CD4-positive, alpha-beta T cell treated with Interleukin-6 for 4 hours (primary cell): ENCODE results near the gene CFAP43.
A peak's percentile ranks its signal among the peaks of the same experiment; 100 is the strongest.
"Not testable (repeated sequence)": the region's sequence is repeated elsewhere in the genome, so short reads cannot be mapped to it uniquely, and the experiment has no call there.

Experiments
- DNase-seq: peaks from one replicate; pipeline ENCODE4 v3.0.0-alpha.2; 2020; ENCODE audit warnings: mixed read lengths

Gene CFAP43

DNA sequence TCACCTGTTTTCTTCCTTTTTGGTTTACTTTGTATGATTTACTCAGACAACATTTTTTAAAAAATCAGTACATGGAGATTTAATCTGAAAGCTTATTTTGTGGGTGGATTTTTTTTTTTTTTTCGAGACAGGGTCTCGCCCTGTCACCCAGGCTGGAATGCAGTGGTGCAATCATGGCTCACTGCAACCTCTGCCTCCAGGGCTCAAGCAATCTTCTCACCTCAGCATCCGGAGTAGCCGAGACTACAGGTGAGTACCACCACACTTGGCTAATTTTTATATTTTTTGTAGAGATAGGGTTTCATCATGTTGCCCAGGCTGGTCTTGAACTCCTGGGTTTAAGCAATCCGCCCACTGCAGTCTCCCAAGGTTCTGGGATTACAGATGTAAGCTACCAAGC lies 25.1 kb upstream of the CFAP43 start:
- DNase-seq, result no peak

DNA sequence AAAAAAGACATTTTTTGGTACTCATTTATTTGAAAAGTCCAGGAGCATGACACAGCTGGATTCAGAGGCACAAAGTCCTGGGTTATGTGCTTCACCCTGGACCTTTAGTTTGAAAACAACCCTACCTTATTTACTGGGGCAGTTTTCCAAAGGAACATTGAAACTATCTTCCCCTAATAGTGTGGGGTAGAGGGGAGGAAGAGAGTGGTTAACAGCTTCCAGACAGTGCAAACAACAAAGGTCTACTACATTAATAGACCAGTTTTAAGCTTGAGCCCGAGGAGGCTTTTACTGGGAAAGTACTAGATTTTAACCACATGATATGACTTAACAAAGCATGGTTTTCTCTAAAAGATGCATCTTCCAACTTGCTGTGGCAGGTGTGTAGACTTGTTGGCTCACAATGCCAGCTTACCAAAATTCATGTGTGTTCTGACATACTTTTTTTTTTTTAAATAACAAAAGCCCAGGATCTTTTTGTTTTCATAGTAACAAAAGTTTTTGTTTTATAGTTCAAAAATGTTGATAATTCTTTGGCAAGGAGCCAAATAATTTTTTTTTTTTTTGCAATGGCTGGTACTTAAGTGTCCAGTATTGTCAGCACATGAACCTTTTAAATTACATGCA lies 24.3 kb upstream of the CFAP43 start:
- peak; percentile 14 for DNase-seq

DNA sequence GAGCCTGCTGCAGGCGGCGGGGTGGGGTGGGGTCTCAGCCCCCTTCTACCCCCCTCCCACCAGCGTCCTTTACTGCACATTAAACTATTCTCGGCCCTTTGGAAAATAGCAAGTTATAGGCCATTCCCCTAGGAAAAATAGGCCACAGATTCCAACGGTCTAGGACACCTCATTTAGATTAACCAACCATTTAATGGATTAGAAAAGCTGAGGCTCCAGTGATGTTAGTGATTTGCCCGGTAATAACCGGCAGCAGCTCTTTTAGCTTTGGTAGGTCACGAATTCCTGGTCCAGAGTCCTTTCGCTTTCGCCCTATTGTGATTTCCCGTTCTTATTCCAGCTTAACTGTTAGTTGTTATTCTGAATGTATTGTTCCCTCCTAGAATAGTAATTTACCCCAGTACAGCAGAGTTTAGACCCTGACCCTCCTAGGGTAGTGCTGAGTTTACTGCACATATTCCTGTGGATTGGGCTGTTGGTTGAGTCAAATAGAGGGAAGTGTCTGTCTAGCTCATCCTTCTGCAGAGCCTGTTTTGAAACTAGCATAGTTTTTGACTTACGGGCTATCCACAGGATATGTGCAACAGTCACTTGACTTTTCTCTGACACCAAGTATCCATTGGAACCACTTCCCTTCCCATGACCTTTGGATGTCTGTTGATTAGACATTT lies 23.3 kb upstream of the CFAP43 start:
- DNase-seq, result peak; percentile 16

DNA sequence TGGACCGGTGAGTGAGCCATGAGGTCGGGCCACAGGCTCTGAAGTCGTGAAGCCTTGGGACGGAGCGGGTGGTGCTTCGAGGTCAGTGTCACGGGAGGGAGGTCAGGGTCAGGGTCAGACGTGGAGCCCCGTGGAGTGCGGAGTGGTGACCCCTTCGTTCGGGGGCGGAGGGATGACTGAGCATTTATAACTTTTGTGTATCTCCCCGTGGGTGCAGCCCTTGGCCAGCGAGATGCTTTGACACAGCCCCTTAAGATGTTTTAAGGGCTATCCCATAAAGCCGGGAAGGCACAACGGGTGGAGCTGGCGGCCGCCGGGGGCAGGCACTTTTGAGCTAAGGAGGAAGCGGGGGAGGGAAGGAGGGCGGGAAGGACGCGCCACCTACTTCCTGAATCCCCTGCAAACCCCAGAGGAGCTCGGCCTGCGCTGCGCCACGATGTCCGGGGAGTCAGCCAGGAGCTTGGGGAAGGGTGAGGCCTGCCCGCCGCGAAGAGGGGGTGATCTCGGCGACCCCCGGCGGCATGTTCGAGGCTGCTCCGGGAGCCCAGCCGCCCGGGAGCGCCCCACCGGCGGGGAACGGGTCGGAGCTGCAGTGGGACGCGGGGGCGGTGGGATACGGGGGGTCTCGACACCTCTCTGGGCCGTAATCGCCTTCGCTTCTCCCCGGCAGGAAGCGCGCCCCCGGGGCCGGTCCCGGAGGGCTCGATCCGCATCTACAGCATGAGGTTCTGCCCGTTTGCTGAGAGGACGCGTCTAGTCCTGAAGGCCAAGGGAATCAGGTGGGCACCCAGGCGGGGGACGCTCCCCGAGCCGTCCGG lies 22.5 kb upstream of the CFAP43 start, which contains the start of gene GSTO1:
GSTO1 (plus strand) TSS at position 400 of the 818 bp plus-strand sequence; CDS start at position 437, 37 bp downstream.
- peak; percentile 69 for DNase-seq

DNA sequence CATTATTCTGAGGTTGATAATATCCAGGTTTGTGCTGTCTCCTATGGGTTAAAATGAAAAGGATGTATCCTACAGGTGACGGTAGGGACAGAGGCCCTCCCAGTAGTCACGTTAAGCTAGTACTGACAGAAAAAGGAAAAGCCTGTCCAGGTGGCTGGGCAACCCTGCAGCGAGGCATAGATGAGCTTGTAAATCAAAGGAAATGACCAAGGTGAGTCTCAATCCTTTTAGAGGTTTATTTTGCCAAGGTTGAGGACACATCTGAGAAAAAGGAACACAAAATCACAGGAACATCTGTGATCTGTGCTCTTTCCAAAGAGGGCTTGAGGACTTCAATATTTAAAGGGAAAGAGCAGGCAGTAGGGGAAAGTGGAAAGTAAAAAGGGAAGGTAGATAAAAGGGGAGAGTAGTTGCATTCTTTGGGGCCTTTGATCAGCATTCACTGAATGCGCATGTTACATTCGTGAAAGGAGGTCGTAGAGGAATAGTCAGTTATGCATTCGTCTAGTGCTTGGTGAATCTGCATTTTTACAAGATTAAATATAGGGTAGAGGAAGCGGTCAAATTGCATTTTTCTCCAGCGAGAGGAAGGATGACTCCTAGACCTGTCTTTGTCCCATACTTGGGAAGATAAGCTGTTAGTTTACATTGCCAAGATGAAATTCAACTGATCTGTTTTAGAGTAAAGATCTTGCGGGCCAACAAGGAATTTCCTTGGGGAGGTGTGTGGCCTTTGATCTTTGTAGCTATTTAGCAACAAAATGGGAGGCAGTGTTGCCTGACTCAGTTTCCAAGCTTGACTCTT lies 21.6 kb upstream of the CFAP43 start:
- no peak for DNase-seq

DNA sequence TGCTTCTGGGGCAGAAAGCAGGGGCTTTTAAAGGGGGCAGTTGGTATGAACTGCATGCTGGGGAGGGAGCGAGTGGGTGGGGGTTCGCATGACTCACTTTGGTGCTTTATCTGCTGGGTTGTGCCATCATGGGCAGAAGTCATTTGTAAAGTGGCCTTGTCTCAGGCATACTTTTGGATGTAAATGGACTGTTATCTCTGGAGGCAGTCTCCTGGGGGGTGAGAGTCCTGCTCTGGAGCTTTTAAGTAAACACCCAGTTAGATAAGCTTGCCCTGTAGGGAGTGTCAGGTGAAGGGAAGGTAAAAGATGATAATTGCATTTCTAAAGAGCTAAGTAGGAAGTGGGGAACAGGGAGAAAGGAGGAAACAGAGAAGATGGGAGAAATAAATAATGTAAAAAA lies 20.9 kb upstream of the CFAP43 start:
- DNase-seq, result no peak

DNA sequence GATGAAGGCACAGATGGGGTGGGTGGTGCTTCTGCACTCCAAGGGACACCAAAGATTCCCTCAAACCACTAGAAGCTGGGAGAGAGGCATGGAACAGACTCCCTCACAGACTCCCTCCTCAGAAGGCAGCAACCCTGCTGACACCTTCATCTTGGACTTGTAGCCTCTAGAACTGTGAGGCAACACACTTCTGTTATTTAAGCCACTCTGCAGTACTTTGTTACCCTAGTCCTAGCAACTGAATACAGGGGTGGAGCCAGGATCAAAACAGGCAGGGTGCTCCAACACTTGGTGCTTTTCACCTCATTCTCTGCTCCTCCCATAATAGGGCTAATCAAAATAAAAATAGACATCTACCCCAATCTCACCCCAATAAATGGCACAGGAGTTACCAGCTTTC lies 20.2 kb upstream of the CFAP43 start:
- no peak for DNase-seq

DNA sequence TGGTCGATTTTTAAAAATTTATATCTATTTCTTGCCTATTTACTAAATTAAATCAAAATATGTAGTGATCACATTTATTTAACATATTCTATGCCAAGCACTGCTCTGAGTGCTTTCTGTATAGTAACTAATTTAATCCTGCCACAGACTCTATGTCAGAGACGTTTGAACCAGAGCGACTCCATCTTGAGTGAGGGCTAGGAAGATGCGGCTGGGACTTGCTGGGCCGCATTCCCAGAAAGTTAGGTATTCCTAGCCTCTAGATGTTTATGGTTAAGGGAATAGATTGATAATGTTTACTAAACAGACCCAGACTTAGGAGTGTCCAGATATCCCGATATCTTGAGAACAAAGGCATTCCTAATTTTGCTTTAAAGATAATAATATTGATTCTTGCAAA lies 19.3 kb upstream of the CFAP43 start:
- no peak for DNase-seq

DNA sequence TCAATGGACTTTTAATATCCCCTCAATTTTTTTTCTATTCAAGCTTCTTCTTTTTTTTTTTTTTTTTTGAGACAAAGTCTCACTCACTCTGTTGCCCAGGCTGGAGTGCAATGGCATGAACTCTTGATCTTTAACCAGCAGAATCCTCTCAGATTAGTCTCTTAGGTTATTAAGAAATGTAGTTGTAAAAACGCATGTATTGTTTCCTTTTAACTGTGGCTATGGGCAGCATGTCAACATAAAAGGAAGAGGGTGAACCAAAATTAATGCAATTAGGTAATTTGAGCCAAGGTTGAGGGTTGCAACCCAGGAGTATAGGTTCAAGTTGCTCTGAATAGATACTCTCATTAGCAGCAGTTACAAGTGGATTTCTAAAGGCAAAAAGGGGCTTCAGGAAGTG lies 18.2 kb upstream of the CFAP43 start:
- DNase-seq, result no peak

DNA sequence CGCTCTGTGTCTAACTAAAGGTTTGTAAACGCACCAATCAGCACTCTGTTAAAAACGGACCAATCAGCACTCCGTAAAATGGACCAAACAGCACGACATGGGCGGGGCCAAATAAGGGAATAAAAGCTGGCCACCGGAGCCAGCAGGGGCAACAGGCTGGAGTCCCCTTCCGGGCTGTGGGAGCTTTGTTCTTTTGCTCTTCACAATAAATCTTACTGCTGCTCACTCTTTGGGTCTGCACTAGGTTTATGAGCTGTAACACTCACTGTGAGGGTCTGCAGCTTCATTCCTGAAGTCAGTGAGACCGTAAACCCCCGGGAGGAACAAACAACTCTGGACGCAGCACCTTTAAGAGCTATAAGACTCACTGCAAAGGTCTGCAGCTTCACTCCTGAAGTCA lies 16.8 kb upstream of the CFAP43 start:
- DNase-seq, result not testable (repeated sequence)

DNA sequence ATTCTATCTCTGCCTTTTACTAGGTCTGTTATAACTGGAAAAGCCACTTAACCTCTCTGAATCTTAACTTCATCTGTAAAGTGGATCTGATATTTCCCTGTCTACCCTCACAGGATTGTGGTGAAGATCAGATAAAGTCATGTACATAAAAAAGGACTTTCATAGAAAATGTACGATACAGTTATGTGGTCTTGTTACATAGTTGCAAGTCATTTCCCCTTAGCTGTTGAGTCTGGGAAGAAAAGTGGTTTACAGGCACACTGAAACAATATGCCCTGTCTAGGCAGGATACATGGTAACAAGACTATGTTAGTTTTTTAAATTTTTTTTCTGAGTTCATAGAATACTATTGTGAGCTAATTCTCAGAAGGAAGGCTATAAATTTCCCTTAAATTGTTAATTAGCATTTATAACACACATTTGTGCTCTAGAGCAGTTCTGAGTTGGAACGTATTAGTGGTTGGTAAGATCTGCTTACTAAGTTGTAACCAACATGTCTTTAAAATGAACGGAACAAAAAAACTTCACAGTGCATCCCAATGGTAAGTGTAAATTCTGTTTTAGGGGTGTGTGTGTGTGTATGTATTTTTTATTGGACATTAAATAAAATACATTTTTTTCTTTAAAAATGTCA lies 15.5 kb upstream of the CFAP43 start:
- no peak for DNase-seq

DNA sequence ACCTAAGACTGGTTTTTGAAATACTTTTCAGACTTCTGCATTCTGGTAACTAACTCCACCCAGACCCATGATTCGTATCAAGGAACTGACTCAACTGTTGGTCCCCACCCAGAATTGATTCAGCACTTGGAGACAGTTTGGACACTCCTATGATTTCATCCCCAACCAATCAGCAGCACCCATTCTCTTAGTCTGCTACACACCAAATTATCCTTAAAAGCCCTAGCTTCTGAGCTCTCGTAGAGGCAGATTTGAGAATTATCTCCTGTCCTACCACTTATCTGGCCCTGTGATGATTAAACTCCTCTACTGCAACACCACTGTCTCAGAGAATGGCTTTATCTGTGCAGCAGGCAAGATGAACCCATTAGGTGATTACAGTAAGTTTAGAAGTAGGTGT lies 14.8 kb upstream of the CFAP43 start:
- DNase-seq, result no peak

DNA sequence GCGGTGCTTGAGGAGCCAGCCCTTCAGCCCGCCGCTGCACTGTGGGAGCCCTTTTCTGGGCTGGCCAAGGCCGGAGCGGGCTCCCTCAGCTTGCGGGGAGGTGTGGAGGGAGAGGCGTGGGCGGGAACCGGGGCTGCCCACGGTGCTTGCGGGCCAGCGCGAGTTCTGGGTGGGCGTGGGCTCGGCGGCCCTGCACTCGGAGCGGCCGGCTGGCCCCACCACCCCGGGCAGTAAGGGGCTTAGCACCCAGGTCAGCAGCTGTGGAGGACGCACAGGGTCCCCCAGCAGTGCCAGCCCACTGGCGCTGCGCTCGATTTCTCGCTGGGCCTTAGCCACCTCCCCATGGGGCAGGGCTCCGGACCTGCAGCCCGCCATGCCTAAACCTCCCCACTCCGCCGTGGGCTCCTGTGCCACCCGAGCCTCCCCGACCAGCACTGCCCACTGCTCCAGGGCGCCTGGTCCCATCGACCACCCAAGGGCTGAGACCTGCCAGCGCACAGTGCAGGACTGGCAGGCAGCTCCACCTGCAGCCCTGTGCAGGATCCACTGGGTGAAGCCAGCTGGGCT lies 13.0 kb upstream of the CFAP43 start:
- DNase-seq, result no peak

DNA sequence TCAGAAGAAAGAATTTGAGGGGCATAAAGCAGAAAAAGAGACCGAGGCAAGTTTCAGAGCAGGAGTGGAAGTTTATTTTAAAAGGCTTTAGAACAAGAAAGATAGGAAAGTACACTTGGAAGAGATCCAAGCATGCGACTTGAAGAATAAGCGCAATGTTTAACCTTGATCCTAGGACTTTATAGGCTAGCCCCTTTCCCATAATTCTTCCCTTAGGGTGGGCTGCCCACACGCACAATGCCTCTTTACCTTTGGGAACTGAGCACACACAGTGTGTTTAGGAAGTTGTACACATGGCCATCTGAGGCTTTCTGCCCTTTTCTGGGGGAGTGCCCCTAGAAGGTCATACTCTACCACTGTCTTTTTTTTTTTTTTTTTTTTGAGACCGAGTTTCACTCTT lies 11.3 kb upstream of the CFAP43 start:
- DNase-seq, result no peak

DNA sequence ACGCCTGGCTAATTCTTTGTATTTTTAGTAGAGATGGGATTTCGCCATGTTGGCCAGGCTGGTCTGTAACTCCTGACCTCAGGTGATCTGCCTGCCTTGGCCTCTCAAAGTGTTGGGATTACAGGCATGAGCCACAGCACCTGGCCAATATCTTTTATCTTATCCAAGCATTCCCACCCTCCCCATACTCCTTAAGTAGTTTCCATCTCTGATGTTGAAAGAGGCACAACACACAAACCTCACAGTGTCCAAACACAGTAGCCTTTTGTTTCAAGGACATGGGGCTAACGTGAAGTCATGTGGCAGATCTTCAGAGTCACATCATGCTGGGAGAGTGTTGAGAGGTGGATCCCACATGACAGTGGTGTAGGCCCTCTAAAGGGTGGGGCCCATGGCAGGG lies 10.8 kb upstream of the CFAP43 start:
- not testable (repeated sequence) for DNase-seq

DNA sequence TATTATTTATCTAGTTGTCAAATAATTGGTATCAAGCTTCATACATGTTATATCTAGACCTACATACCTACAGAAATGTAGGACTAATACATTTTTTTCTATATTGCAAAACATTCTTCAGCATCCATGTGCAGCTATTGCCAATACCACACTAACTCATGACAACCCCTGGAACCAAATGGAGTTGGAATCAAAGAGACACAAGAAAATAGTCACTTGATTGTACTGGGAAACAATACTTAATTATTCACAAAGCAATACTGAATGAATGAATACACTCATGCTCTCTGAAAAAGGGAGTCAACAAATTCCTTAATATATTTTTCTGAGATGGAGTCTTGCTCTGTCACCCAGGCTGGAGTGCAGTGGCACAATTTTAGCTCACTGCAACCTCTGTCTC lies 10.4 kb upstream of the CFAP43 start:
- DNase-seq, result no peak

DNA sequence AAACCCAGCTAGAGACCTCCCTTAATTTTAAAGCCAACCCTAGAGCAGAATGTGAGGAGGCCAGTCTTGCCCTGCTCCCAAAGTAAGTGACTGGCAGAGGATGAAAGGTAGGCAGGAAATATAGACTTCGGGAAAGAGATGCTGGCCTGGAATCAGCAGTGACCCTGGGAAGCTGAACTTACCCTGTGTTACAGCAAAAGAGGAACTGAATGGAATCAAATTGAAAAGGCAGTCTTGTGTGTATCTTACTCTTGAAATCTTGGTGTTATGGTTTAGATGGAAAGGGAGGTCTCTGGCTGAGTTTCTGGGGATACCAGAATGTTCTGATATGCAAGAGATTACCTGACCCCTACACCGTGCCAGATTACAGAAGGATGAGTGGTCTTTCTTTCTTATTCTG lies 7.9 kb upstream of the CFAP43 start:
- no peak for DNase-seq

DNA sequence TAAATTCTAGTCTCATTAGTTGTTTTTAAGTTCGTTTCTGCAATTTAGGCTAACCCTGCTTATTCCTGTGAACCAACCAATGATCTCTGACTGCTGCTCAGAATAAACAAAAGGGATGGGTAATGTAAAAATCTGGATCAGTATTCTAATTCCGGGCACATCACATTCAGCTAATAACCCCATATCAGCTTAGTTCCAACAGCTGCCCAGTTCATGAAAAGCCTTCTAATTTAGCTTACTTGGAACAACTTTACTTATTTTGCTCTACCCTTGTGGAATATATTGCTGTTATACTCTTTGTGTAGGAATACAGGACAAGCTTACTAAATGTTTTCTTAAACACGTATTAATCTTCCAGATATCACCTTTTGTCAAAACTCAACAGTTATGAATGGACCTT lies 3.6 kb upstream of the CFAP43 start:
- DNase-seq, result no peak

DNA sequence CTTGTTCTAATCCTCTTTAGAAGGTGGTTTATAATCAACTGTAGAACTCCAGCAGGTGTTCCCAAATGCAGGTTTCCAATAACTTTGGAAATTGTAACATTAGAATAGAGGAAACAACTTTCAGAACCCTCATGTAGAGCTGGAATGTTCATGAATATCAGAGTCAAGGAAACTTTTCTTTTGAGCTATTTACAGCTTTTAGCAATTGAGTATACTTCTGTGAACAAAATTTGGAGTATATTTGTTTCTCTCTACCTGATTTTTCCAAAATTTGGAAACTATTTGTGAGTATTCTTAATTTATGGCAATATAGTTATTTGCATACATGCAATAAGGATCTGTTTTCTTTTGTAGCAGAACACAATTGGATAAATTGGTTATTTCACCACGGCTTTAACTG lies 2.8 kb upstream of the CFAP43 start:
- DNase-seq, result no peak

DNA sequence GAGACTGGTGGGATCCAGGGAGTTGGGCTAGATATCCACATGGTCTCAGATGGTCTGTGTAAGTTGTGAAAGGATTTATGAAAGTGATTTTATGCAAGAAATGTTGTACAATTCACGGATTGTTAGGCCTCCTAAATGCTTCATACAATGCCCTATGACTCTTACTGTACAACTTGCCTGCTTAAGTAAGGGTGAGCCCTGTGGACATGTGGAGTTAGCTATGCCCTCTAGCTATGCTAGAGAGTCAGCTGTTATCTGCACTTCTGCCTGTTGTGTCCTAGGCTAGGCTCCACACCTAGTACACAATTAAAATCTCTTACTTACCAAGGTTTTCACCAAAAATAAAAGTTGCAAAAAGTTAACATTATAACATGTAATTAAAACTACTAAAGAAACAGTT lies 1.7 kb upstream of the CFAP43 start:
- no peak for DNase-seq

DNA sequence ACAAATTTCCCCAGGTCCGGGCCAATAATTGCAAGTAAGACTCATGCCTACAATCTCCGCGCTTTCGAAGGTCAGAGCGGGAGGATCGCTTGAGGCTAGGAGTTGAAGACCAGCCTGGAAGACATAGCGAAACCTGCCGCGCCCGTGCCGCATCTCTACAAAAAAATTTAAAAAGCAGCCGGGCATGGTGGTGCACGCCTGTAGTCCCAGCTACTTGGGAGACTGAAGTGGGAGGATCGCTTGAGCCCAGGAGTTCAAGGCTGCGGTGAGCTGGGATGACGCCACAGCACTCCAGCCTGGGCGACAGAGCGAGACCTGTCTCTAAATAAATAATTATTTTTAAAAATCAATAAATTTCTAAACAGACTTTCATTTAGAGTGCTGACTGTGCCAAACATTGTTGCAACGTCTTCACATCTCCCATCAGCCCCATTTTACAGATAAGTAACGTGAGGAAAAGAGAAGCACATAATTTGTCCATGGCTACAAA lies 494 bp upstream of the CFAP43 start:
- DNase-seq, result no peak

DNA sequence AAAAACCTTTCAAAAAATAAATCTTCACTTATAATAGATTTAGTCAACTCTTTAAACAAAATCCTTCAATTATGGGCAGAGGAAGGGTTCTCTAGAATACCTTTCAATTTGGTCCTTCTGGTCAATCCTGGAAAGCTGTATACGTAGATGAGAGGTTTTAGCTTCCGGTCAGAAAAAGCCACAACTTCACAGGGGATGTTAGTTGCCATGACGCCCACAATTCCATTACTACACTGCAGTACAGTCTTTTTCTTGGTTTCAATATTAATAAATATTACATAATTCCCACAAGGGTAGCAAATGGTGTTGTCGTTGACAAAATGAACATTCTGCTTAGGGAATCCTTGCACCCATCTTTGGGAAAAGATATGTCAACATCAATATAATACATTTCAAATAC lies 1.7 kb downstream of the CFAP43 start:
- DNase-seq, result no peak
